Neural progenitor cell (in vitro differentiated cells): ENCODE data around the gene DCP2. TPM values are rescaled to one million over a fixed set of nuclear protein-coding genes. Genes with fewer than 3 reads are reported as not detected.

ENCODE experiments used
- DNase-seq: peaks from one replicate; pipeline ENCODE4 v3.0.0-alpha.2; 2016; ENCODE audit warnings: low spot score
- H2AFZ ChIP-seq: fragments of 200-600 bp; sonication (generic); replicated peaks from 2 replicates; pipeline ENCODE4 v1.6.1; 2016; ENCODE audit warnings: antibody characterized with exemption
- H3F3A ChIP-seq: fragments of 200-600 bp; sonication (generic); 2 replicates; pipeline ENCODE4 v1.6.1; 2016; ENCODE audit warnings: antibody characterized with exemption, low read depth
- H3K27ac ChIP-seq: fragments of 200-600 bp; sonication (generic); 2 replicates; pipeline ENCODE4 v1.5.1; 2016; ENCODE audit warnings: mild to moderate bottlenecking
- H3K27me3 ChIP-seq: fragments of 200-600 bp; sonication (generic); 2 replicates; pipeline ENCODE4 v1.6.1; 2016; ENCODE audit warnings: mild to moderate bottlenecking, moderate library complexity
- H3K36me3 ChIP-seq: fragments of 200-600 bp; sonication (generic); 2 replicates; pipeline ENCODE4 v1.5.1; 2016
- H3K4me1 ChIP-seq: fragments of 200-600 bp; sonication (generic); 2 replicates; pipeline ENCODE4 v1.6.1; 2016; ENCODE audit warnings: mixed run types
- H3K4me2 ChIP-seq: fragments of 200-600 bp; sonication (generic); 2 replicates; pipeline ENCODE4 v1.6.1; 2016
- H3K4me3 ChIP-seq: fragments of 200-600 bp; sonication (generic); 2 replicates; pipeline ENCODE4 v1.5.1; 2016
- H3K79me2 ChIP-seq: fragments of 200-600 bp; sonication (generic); 2 replicates; pipeline ENCODE4 v1.6.1; 2016; ENCODE audit warnings: low read depth
- H3K9ac ChIP-seq: fragments of 200-600 bp; sonication (generic); 2 replicates; pipeline ENCODE4 v1.6.1; 2016
- H3K9me3 ChIP-seq: fragments of 200-600 bp; sonication (generic); 2 replicates; pipeline ENCODE4 v1.5.1; 2016; ENCODE audit warnings: low read depth
- H4K20me1 ChIP-seq: fragments of 200-600 bp; sonication (generic); 2 replicates; pipeline ENCODE4 v1.6.1; 2016; ENCODE audit warnings: low read depth
- H3K27ac Mint-ChIP-seq: 3 replicates; pipeline ENCODE4 v1.8.0; 2021; ENCODE audit warnings: mixed read lengths
- H3K27me3 Mint-ChIP-seq: 2 replicates; pipeline ENCODE4 v1.8.0; 2022; ENCODE audit warnings: low read depth, mild to moderate bottlenecking, inconsistent platforms, moderate library complexity, mixed read lengths; ENCODE audit not compliant: insufficient read depth
- H3K36me3 Mint-ChIP-seq: 3 replicates; pipeline ENCODE4 v1.8.0; 2021; ENCODE audit warnings: mixed read lengths
- H3K4me1 Mint-ChIP-seq: 3 replicates; pipeline ENCODE4 v1.8.0; 2021; ENCODE audit warnings: mixed read lengths
- H3K4me3 Mint-ChIP-seq: 3 replicates; pipeline ENCODE4 v1.8.0; 2021; ENCODE audit warnings: mild to moderate bottlenecking, moderate library complexity, mixed read lengths
- H3K9me3 Mint-ChIP-seq: 3 replicates; pipeline ENCODE4 v1.8.0; 2020; ENCODE audit warnings: mixed read lengths
- CTCF ChIP-seq: fragments of 200-600 bp; sonication (generic); IDR thresholded peaks from 2 replicates; pipeline ENCODE4 v1.5.1; 2017; ENCODE audit warnings: antibody characterized with exemption, mild to moderate bottlenecking
- EZH2 ChIP-seq: fragments of 200-600 bp; sonication (generic); IDR thresholded peaks from 2 replicates; pipeline ENCODE4 v1.6.1; 2017; ENCODE audit warnings: antibody characterized with exemption, mild to moderate bottlenecking, moderate library complexity
- EZH2phosphoT487 ChIP-seq: fragments of 200-600 bp; sonication (generic); IDR thresholded peaks from 2 replicates; pipeline ENCODE4 v1.6.1; 2017; ENCODE audit warnings: antibody characterized with exemption
- total RNA-seq: library from RNA; depleted of rRNA; stranded (reverse); fragments of >200 nt; gene quantifications from 2 replicates; pipeline ENCODE4 v1.2.3, GENCODE V29; 2015; ENCODE audit warnings: low replicate concordance

DCP2 gene
- total RNA-seq, 1 donor from 2014 or later, result 174 TPM

GRCh38 chr5:113024076-113024697 is 47.6 kb downstream of the DCP2 start:
- H3K36me3 Mint-ChIP-seq, result peaks cover 35% of the 10 kb centered on the region

GRCh38 chr5:113025596-113025995 is 49.0 kb downstream of the DCP2 start:
- no peaks in the 10 kb centered on the region for H3K27me3 ChIP-seq
- H3K4me3 ChIP-seq, result no peak overlapping the region
- no peak overlapping the region for H2AFZ ChIP-seq
- Mint-ChIP-seq H3K4me1 (peaks cover 7% of the 10 kb centered on the region), H3K4me3 (no peak overlapping the region), H3K36me3 (peaks cover 39% of the 10 kb centered on the region), H3K27ac (no peak overlapping the region), H3K27me3 (peaks cover 2% of the 10 kb centered on the region), H3K9me3 (no peaks in the 10 kb centered on the region)
- H3K4me1 ChIP-seq, result no peaks in the 10 kb centered on the region
- no peak overlapping the region for H3K4me2 ChIP-seq
- DNase-seq, result no peak
- H4K20me1 ChIP-seq, result no peaks in the 10 kb centered on the region
- no peak overlapping the region for H3K9ac ChIP-seq
- H3K9me3 ChIP-seq, result no peaks in the 10 kb centered on the region
- H3K79me2 ChIP-seq, result no peaks in the 10 kb centered on the region
- no peak overlapping the region for H3K27ac ChIP-seq
- TF ChIP-seq CTCF, result no peak
- H3K36me3 ChIP-seq, result no peaks in the 10 kb centered on the region
- H3F3A ChIP-seq, result no peaks in the 10 kb centered on the region

More at GRCh38 chr5:113024076-113024697, 47.6 kb downstream of the DCP2 start:
- peaks cover 2% of the 10 kb centered on the region for H3K27me3 Mint-ChIP-seq
- Histone ChIP-seq H3K4me3 (no peak overlapping the region), H3F3A (no peaks in the 10 kb centered on the region), H3K4me2 (no peak overlapping the region), H3K9me3 (no peaks in the 10 kb centered on the region), H2AFZ (no peak overlapping the region), H3K9ac (no peak overlapping the region), H3K36me3 (peaks cover 6% of the 10 kb centered on the region), H3K27me3 (no peaks in the 10 kb centered on the region), H3K4me1 (no peaks in the 10 kb centered on the region), H3K79me2 (peaks cover 3% of the 10 kb centered on the region), H4K20me1 (no peaks in the 10 kb centered on the region), H3K27ac (no peak overlapping the region)
- no peak for TF ChIP-seq EZH2phosphoT487
- no peak for TF ChIP-seq CTCF
- TF ChIP-seq EZH2, result no peak
- no peak overlapping the region for H3K4me3 Mint-ChIP-seq
- H3K4me1 Mint-ChIP-seq, result peaks cover 7% of the 10 kb centered on the region
- no peak for DNase-seq
- H3K9me3 Mint-ChIP-seq, result no peaks in the 10 kb centered on the region
- H3K27ac Mint-ChIP-seq, result no peak overlapping the region

- H3F3A ChIP-seq, result no peaks in the 10 kb centered on the region
- no peak overlapping the region for H2AFZ ChIP-seq
- no peaks in the 10 kb centered on the region for H4K20me1 ChIP-seq
- H3K4me1 Mint-ChIP-seq, result peaks cover 10% of the 10 kb centered on the region
- peaks cover 2% of the 10 kb centered on the region for H3K27me3 Mint-ChIP-seq
- H3K4me3 ChIP-seq, result no peak overlapping the region
- no peak overlapping the region for H3K27ac ChIP-seq
- no peak for DNase-seq
- no peak overlapping the region for H3K9ac ChIP-seq
- H3K9me3 ChIP-seq, result no peaks in the 10 kb centered on the region
- H3K36me3 ChIP-seq, result no peaks in the 10 kb centered on the region
- TF ChIP-seq EZH2 (no peak), CTCF (no peak), EZH2phosphoT487 (no peak)
- H3K4me3 Mint-ChIP-seq, result no peak overlapping the region
- no peaks in the 10 kb centered on the region for H3K79me2 ChIP-seq
- H3K4me2 ChIP-seq, result no peak overlapping the region
- no peaks in the 10 kb centered on the region for H3K27me3 ChIP-seq
- H3K4me1 ChIP-seq, result peaks cover 4% of the 10 kb centered on the region
- no peak overlapping the region for H3K27ac Mint-ChIP-seq
- H3K36me3 Mint-ChIP-seq, result peaks cover 42% of the 10 kb centered on the region
- no peaks in the 10 kb centered on the region for H3K9me3 Mint-ChIP-seq
Measured at GRCh38 chr5:113026211-113026610, 49.6 kb downstream of the DCP2 start.
